ENCODE measurements around the gene LPGAT1.

The LPGAT1 gene

DNA sequence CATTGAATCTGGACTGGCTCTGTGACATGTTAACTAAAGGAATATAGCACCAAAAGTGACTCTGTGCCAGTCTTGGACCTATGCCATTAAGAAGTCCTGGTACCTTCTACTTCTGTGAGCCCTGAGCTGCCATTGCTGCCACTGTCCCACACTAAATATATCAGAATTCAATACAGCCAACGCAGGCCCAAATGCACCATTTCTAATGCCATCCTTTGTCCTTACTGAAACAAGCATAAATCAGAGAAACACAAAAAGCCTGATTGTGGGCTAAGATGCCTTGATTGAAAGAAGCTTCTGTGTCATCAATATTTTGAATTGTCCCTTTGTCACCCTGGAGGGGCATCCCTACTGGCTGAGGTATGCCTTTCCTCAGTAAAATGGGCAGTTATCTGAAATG, 88.3 kb downstream of the LPGAT1 start:
- Histone ChIP-seq H3K9ac (ENCODE audit: low read length) (no peak overlapping the region), H3K4me3 (ENCODE audit: low read depth, low read length) (no peak overlapping the region), H3K9me3 (ENCODE audit: control insufficient read depth, insufficient read depth, low read depth, low read length) (no peaks in the 10 kb centered on the region), H3K4me1 (ENCODE audit: control insufficient read depth, insufficient read depth, low read length) (peaks cover 11% of the 10 kb centered on the region; the same call in 1 of the 2 replicates), H3K36me3 (ENCODE audit: control insufficient read depth, insufficient read depth, low read length) (no peaks in the 10 kb centered on the region), H3K27ac (ENCODE audit: low read depth, low read length) (no peak overlapping the region), H3K27me3 (ENCODE audit: control insufficient read depth, insufficient read depth, low read length) (no peaks in the 10 kb centered on the region)

DNA sequence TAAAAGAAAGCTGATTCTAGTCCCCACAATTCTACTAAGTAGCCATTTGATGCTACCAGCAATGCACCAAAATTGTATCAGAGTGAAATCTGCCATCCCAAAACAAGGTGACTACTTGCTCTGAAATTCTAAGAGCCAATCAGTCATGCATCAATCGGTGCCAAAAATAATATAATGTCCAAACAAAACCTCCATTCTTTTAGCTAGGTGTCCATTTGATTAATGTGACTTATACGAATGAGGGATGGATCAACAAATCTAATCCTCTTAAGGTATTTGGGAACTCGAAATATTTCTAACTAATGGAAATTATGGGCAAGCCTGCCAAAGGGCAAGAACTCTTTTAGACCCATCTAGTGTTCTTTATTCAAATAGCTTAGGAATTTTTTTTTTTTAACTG, 88.8 kb downstream of the LPGAT1 start:
- Histone ChIP-seq H3K27me3 (ENCODE audit: control insufficient read depth, insufficient read depth, low read length) (no peaks in the 10 kb centered on the region), H3K27ac (ENCODE audit: low read depth, low read length) (no peak overlapping the region), H3K9ac (ENCODE audit: low read length) (no peak overlapping the region), H3K9me3 (ENCODE audit: control insufficient read depth, insufficient read depth, low read depth, low read length) (no peaks in the 10 kb centered on the region), H3K4me3 (ENCODE audit: low read depth, low read length) (no peak overlapping the region), H3K36me3 (ENCODE audit: control insufficient read depth, insufficient read depth, low read length) (no peaks in the 10 kb centered on the region), H3K4me1 (ENCODE audit: control insufficient read depth, insufficient read depth, low read length) (peaks cover 13% of the 10 kb centered on the region; the same call in 1 of the 2 replicates)

DNA sequence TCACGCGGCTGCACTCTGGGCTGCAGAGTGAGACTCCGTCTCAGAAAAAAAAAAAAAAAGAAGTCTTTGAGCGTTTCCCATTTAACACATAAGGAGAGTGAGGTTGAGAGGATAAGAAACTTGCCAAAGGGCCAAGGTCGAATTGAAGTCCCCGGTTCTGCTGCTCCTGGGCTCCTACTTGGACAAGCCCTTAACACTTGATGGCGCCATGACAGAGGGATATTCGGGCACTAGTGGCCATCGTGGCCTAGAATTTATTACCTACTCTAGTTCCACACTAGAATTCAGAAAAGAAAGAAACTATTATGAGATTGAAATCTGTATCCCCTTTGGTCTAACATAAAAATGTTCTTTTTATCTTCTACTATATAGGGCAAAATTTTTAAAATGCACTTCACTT, 89.4 kb downstream of the LPGAT1 start:
- no peaks in the 10 kb centered on the region for H3K27me3 ChIP-seq (ENCODE audit: control insufficient read depth, insufficient read depth, low read length)
- H3K4me3 ChIP-seq (ENCODE audit: low read depth, low read length) = no peak overlapping the region
- no peak overlapping the region for H3K9ac ChIP-seq (ENCODE audit: low read length)
- H3K9me3 ChIP-seq (ENCODE audit: control insufficient read depth, insufficient read depth, low read depth, low read length) = no peaks in the 10 kb centered on the region
- H3K36me3 ChIP-seq (ENCODE audit: control insufficient read depth, insufficient read depth, low read length) = no peaks in the 10 kb centered on the region
- H3K4me1 ChIP-seq (ENCODE audit: control insufficient read depth, insufficient read depth, low read length) = peaks cover 16% of the 10 kb centered on the region; the same call in 1 of the 2 replicates
- H3K27ac ChIP-seq (ENCODE audit: low read depth, low read length) = no peak overlapping the region

DNA sequence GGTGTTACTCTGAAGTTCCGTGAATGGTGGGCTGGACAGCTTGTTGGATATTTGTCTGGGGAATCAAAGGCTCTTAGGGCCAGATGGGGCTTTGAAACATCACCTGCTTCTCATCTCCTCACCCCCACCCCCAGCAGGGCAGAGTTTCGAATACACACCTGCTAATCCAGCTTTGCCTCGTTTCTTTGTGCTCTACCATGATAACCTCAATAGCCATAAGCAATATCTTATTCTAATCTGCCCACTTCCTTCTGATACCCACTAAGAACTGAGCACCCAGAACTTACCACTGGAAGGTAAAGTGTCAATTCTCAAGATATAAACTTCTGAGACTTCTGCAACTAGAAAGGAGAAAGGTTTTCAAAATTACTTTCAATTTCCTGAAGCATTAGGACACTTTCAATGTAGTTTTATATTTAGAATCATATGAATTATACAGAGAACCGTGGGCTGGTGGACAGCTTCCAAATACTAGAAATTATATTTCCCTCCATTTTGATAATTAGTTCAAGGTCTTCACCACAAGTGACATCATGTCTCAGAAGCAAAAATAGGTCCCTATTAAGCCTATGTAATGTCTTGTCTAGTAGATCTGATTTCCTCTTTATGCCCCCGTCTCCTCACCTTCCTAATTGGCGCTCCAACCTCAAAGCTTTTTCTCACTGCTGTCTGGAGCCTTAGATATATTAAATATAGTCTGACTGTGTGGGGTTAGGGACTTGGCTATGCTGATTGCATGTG, 90.7 kb downstream of the LPGAT1 start:
- no peaks in the 10 kb centered on the region for H3K9me3 ChIP-seq (ENCODE audit: control insufficient read depth, insufficient read depth, low read depth, low read length)
- no peaks in the 10 kb centered on the region for H3K36me3 ChIP-seq (ENCODE audit: control insufficient read depth, insufficient read depth, low read length)
- H3K4me1 ChIP-seq (ENCODE audit: control insufficient read depth, insufficient read depth, low read length) = peaks cover 29% of the 10 kb centered on the region
- no peak overlapping the region for H3K9ac ChIP-seq (ENCODE audit: low read length)
- H3K4me3 ChIP-seq (ENCODE audit: low read depth, low read length) = no peak overlapping the region
- H3K27ac ChIP-seq (ENCODE audit: low read depth, low read length) = no peak overlapping the region
- H3K27me3 ChIP-seq (ENCODE audit: control insufficient read depth, insufficient read depth, low read length) = no peaks in the 10 kb centered on the region

DNA sequence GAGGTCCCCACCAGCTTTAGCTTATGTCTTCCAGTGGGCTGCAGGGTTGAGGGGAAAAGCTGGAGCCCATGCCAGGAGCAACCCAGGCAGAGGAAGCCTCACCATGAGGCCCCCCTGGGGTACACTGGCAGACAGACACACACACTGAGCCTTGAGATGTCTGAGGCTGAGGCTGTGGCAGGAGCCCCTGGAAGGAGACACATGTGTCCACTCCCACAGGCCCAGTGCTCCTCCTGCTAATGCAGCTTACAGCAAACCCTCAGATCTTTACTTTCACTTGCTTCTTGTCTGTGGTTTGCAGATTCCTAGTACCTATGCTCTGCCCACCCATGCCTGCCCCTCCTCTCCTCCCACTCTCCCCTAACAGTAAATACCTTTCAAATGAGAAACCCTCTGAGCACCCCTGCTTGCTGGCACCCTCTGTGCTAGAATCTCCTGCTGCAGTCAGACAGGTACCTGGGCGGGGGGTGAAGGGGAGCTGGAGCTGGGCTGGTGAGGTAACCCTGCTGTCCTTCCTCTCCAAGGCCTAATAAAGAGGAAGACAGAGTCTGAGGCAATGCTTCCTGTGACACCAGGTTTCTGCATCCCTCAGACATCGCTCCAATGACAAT, 91.8 kb downstream of the LPGAT1 start:
- Histone ChIP-seq H3K27ac (ENCODE audit: low read depth, low read length) (no peak overlapping the region), H3K4me1 (ENCODE audit: control insufficient read depth, insufficient read depth, low read length) (peaks cover 30% of the 10 kb centered on the region), H3K9me3 (ENCODE audit: control insufficient read depth, insufficient read depth, low read depth, low read length) (no peaks in the 10 kb centered on the region), H3K27me3 (ENCODE audit: control insufficient read depth, insufficient read depth, low read length) (no peaks in the 10 kb centered on the region), H3K9ac (ENCODE audit: low read length) (no peak overlapping the region), H3K4me3 (ENCODE audit: low read depth, low read length) (no peak overlapping the region), H3K36me3 (ENCODE audit: control insufficient read depth, insufficient read depth, low read length) (no peaks in the 10 kb centered on the region)

DNA sequence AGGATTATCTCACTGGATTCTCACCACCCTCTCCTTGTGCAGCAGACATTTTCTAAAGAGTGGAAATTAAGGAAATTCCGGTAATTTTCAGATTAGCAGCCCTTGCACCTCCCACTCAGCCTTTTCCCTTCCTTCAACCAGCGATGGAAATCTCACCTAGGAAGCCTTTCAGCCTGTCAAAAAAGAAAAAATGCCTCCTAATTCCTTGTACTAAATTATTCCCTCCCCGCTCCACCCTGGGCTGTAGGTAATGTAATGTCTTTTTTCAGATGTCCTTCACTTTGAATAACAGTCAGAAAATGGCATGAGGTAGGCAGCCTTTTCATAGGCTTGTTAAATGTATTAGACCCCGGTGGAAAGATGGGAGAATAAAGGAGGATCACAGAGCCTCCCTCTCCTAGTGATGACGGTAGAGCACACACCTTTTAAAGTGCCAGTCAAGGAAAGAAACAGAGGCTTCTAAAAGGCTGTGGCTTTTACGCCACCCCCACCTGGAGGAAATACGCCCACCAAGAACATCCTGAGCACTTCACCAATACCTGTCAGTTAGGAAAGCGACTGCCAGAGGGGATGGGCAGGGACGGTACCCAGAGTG, 92.4 kb downstream of the LPGAT1 start:
- Histone ChIP-seq H3K4me3 (ENCODE audit: low read depth, low read length) (no peak overlapping the region), H3K4me1 (ENCODE audit: control insufficient read depth, insufficient read depth, low read length) (peaks cover 30% of the 10 kb centered on the region), H3K36me3 (ENCODE audit: control insufficient read depth, insufficient read depth, low read length) (no peaks in the 10 kb centered on the region), H3K9ac (ENCODE audit: low read length) (no peak overlapping the region), H3K27ac (ENCODE audit: low read depth, low read length) (no peak overlapping the region), H3K27me3 (ENCODE audit: control insufficient read depth, insufficient read depth, low read length) (no peaks in the 10 kb centered on the region), H3K9me3 (ENCODE audit: control insufficient read depth, insufficient read depth, low read depth, low read length) (no peaks in the 10 kb centered on the region)

DNA sequence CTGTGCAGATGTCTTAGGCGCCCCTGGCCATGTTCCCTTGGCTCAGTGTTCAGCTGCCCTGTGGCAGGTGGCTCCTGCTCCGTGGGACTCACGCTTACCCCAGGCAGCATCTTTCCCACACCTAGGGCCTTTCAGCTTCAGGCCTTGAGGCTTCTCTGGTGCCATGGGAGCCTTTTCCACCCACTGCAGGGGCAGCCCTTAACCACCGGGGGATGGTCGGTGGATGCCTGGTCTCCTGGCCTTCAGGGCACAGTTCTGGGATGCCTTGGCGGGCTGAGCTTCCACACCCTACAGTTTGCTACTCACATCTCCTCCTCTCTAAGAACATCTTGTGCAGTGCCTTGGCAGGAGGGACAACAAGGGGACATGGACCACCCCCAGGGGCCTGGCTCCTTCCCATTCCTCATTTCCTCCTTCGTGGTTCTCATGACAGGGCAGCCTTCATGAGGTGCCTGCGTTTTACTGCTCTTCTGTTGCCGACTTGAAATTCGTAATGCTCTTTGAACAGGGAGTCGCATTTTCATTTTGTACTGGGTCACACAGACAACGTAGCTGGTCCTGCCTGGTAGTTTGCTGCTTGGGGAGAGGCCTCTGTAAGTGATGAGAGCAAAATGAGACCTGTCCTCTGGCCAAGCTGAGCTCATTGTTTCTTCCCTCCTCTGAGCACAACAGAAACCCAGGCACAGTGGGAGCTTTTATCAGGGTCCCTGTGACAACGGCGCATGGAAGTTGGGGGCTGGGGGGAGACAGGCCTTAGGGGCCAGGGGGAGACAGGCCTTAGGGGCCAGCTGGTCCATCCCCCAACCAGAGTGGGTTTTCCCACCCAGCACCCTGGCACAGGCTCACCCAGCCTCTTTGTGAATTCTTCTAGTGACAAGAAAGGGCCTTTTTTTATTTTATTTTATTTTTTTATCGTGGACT, 93.2 kb downstream of the LPGAT1 start:
- H3K9me3 ChIP-seq (ENCODE audit: control insufficient read depth, insufficient read depth, low read depth, low read length) = no peaks in the 10 kb centered on the region
- H3K4me3 ChIP-seq (ENCODE audit: low read depth, low read length) = no peak overlapping the region
- H3K4me1 ChIP-seq (ENCODE audit: control insufficient read depth, insufficient read depth, low read length) = peaks cover 30% of the 10 kb centered on the region
- no peaks in the 10 kb centered on the region for H3K27me3 ChIP-seq (ENCODE audit: control insufficient read depth, insufficient read depth, low read length)
- no peak overlapping the region for H3K9ac ChIP-seq (ENCODE audit: low read length)
- H3K27ac ChIP-seq (ENCODE audit: low read depth, low read length) = no peak overlapping the region
- no peaks in the 10 kb centered on the region for H3K36me3 ChIP-seq (ENCODE audit: control insufficient read depth, insufficient read depth, low read length)

DNA sequence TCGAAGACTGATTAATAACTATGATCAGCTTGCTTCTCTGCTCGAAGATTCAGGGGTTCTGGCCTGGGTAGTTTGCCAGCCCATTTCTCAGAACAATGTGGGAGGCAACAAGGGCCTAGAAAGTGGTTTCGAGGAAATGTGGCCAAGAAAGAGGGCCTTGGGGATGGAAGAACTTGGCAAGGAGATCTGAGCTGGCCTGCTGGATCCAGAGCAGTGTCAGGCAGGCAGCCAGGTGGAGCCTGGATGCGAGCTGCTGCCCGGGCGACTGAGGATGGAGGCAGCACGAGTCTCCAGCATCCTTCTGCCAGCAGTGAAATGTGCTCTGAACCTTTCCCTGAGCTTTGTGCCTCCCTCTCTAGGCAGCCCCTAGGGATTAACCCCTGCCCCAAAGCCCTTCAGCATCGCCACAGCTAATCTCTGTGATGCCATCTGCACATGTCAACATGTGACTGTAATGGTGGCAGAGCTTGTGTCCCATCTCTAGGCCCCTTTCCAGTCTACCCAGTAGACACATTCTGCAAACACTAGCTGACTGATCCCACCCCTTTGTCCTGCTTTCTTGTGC, 94.1 kb downstream of the LPGAT1 start:
- Histone ChIP-seq H3K36me3 (ENCODE audit: control insufficient read depth, insufficient read depth, low read length) (no peaks in the 10 kb centered on the region), H3K27me3 (ENCODE audit: control insufficient read depth, insufficient read depth, low read length) (no peaks in the 10 kb centered on the region), H3K9me3 (ENCODE audit: control insufficient read depth, insufficient read depth, low read depth, low read length) (no peaks in the 10 kb centered on the region), H3K27ac (ENCODE audit: low read depth, low read length) (no peak overlapping the region), H3K4me3 (ENCODE audit: low read depth, low read length) (no peak overlapping the region), H3K4me1 (ENCODE audit: control insufficient read depth, insufficient read depth, low read length) (peaks cover 30% of the 10 kb centered on the region), H3K9ac (ENCODE audit: low read length) (no peak overlapping the region)

DNA sequence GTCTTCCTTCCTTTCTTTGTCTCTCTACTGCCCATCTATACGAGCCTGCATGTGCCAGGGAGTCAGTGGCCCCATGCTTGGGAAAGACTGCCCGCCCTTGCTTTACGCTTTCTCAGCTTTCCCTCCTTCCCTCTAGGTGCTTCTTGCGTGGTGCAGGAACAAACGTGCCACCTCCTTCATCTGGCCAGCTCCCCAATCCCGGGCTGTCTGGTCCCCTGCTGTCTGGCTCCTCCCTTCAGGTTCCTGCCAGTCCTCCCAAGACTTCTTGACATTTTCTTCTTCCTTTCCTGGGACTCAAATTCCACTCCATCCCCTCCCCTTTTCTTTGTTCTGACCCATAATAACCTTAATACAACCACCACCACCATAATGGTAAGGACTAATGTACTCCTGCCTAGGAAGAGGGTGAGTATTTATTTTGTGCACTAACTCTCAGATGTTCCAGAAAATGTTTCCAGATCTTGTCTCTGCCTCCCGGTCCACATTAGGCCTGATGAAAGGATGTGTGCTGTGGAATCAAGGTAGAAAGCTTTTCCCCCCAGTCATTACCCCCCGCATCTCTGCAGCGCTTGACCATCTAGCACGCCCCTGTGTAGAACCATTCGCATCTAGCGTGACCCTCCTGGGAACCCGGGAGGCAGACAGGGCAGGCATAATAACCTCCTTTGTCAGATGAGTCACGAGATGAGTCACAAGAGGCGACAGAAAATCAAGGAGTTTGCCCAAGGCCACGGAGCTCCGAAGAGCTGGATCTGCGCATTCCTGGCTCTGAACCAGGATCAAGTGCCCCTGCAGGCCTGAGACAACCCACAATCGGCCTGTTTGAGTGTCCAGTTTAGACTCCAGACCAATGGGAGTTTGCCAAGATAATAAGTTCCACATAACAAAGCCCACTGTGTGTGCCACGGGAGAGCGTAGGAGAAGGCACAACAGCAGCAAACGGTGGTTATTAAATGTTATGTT, 95.1 kb downstream of the LPGAT1 start:
- Histone ChIP-seq H3K36me3 (ENCODE audit: control insufficient read depth, insufficient read depth, low read length) (no peaks in the 10 kb centered on the region), H3K27ac (ENCODE audit: low read depth, low read length) (no peak overlapping the region), H3K4me3 (ENCODE audit: low read depth, low read length) (no peak overlapping the region; the same call in 1 of the 2 replicates), H3K4me1 (ENCODE audit: control insufficient read depth, insufficient read depth, low read length) (peaks cover 30% of the 10 kb centered on the region), H3K9me3 (ENCODE audit: control insufficient read depth, insufficient read depth, low read depth, low read length) (no peaks in the 10 kb centered on the region), H3K27me3 (ENCODE audit: control insufficient read depth, insufficient read depth, low read length) (no peaks in the 10 kb centered on the region), H3K9ac (ENCODE audit: low read length) (peak overlapping the region; percentile 3)

DNA sequence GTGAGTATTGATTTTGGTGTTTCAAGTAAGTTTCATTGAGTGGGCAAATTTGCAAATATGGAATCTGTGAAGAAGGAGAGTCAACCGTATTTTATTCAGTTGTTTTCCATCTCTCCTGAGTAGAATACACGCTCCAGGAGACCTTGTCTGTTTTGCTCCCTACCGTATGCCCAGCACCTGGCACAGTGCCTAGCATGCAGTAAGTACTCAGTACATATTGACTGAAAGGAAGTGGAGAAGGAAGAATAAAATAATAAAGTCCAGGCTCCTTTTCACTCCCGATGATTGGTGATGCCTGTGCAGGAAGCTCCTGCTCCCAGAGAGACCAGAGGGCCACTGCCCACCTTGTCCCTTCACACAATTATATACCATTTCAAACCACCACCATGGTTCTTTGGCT, 95.8 kb downstream of the LPGAT1 start:
- Histone ChIP-seq H3K9ac (ENCODE audit: low read length) (no peak overlapping the region), H3K36me3 (ENCODE audit: control insufficient read depth, insufficient read depth, low read length) (no peaks in the 10 kb centered on the region), H3K4me3 (ENCODE audit: low read depth, low read length) (no peak overlapping the region), H3K27me3 (ENCODE audit: control insufficient read depth, insufficient read depth, low read length) (no peaks in the 10 kb centered on the region), H3K9me3 (ENCODE audit: control insufficient read depth, insufficient read depth, low read depth, low read length) (no peaks in the 10 kb centered on the region), H3K4me1 (ENCODE audit: control insufficient read depth, insufficient read depth, low read length) (peaks cover 30% of the 10 kb centered on the region), H3K27ac (ENCODE audit: low read depth, low read length) (no peak overlapping the region)
